ENCODE data around the gene SLFN12L.
"Not testable (repeated sequence)": the region's sequence is repeated elsewhere in the genome, so short reads cannot be mapped to it uniquely, and the experiment has no call there.

Gene SLFN12L

GRCh38 chr17:35496451-35497290 is 40.8 kb downstream of the SLFN12L start:
- DNase-seq (ENCODE audit: low spot score) = no peak

GRCh38 chr17:35493040-35493439 is 44.4 kb downstream of the SLFN12L start:
- no peak for DNase-seq (ENCODE audit: low spot score)

- no peak for DNase-seq (ENCODE audit: low spot score)
Measured at GRCh38 chr17:35491417-35491816, 46.1 kb downstream of the SLFN12L start.

GRCh38 chr17:35489944-35490343 is 47.5 kb downstream of the SLFN12L start:
- no peak for DNase-seq (ENCODE audit: low spot score)

GRCh38 chr17:35488991-35489390 is 48.5 kb downstream of the SLFN12L start:
- no peak for DNase-seq (ENCODE audit: low spot score)

GRCh38 chr17:35486920-35487732 is 50.4 kb downstream of the SLFN12L start:
- DNase-seq (ENCODE audit: low spot score) = peak; percentile 75

- DNase-seq (ENCODE audit: low spot score) = no peak
Measured at GRCh38 chr17:35479271-35479670, 58.2 kb downstream of the SLFN12L start.

GRCh38 chr17:35477248-35477647 is 60.2 kb downstream of the SLFN12L start:
- no peak for DNase-seq (ENCODE audit: low spot score)

- no peak for DNase-seq (ENCODE audit: low spot score)
Measured at GRCh38 chr17:35476283-35476820, 61.1 kb downstream of the SLFN12L start.

GRCh38 chr17:35468475-35468874 is 69.0 kb downstream of the SLFN12L start:
- no peak for DNase-seq (ENCODE audit: low spot score)

- no peak for DNase-seq (ENCODE audit: low spot score)
Measured at GRCh38 chr17:35467824-35468223, 69.7 kb downstream of the SLFN12L start.

GRCh38 chr17:35460354-35460851 is 77.1 kb downstream of the SLFN12L start:
- no peak for DNase-seq (ENCODE audit: low spot score)

GRCh38 chr17:35454035-35454434 is 83.4 kb downstream of the SLFN12L start:
- not testable (repeated sequence) for DNase-seq (ENCODE audit: low spot score)

- DNase-seq (ENCODE audit: low spot score) = no peak
Measured at GRCh38 chr17:35453171-35453570, 84.3 kb downstream of the SLFN12L start.

- no peak for DNase-seq (ENCODE audit: low spot score)
Measured at GRCh38 chr17:35449371-35449931, 88.0 kb downstream of the SLFN12L start.

GRCh38 chr17:35448899-35449227 is 88.6 kb downstream of the SLFN12L start:
- DNase-seq (ENCODE audit: low spot score) = no peak

- peak; percentile 31 for DNase-seq (ENCODE audit: low spot score)
Measured at GRCh38 chr17:35448214-35448898, 89.1 kb downstream of the SLFN12L start, which contains the start of gene SLFN13. TSS of gene SLFN13 (minus strand) at chr17:35448766. CDS start at chr17:35445680, 3,086 bp downstream.

GRCh38 chr17:35447499-35447898 is 90.0 kb downstream of the SLFN12L start:
- no peak for DNase-seq (ENCODE audit: low spot score)

GRCh38 chr17:35438433-35438832 is 99.0 kb downstream of the SLFN12L start:
- DNase-seq (ENCODE audit: low spot score) = no peak

- peak; percentile 88 for DNase-seq (ENCODE audit: low spot score)
Measured at GRCh38 chr17:35433075-35433894, 104.2 kb downstream of the SLFN12L start.
